GM23338 (cell line): Measurements from ENCODE around the gene SRD5A2. TPM values are rescaled to one million over a fixed set of nuclear protein-coding genes. Genes with fewer than 3 reads are reported as not detected.

Source experiments
- ATAC-seq: fragments of 200-7000 bp; cut with Tn5 transposase; 3 replicates; pipeline ENCODE4 v1.9.1; 2020
- DNase-seq: peaks from one replicate; pipeline ENCODE4 v3.0.0-alpha.2; 2015; ENCODE audit warnings: low spot score
- H2AFZ ChIP-seq: fragments of 200-600 bp; sonication (generic); 2 replicates; pipeline ENCODE4 v1.8.0; 2016; ENCODE audit warnings: antibody characterized with exemption, mild to moderate bottlenecking, moderate library complexity
- H3F3A ChIP-seq: fragments of 200-600 bp; sonication (generic); replicated peaks from 2 replicates; pipeline ENCODE4 v1.8.0; 2017; ENCODE audit warnings: antibody characterized with exemption, mixed run types, low read depth
- H3K27ac ChIP-seq: fragments of 200-600 bp; sonication (generic); 2 replicates; pipeline ENCODE4 v1.6.1; 2016; ENCODE audit warnings: low read depth
- H3K27me3 ChIP-seq: fragments of 200-600 bp; sonication (generic); 2 replicates; pipeline ENCODE4 v1.8.0; 2016; ENCODE audit warnings: mild to moderate bottlenecking, mixed run types, moderate library complexity; ENCODE audit not compliant: insufficient read depth
- H3K36me3 ChIP-seq: fragments of 200-600 bp; sonication (generic); 2 replicates; pipeline ENCODE4 v1.8.0; 2016; ENCODE audit warnings: mild to moderate bottlenecking; ENCODE audit not compliant: insufficient read depth
- H3K4me1 ChIP-seq: fragments of 200-600 bp; sonication (generic); 2 replicates; pipeline ENCODE4 v1.8.0; 2016; ENCODE audit warnings: mild to moderate bottlenecking, moderate library complexity; ENCODE audit not compliant: insufficient read depth
- H3K4me2 ChIP-seq: fragments of 200-600 bp; sonication (generic); 2 replicates; pipeline ENCODE4 v1.7.1; 2017; ENCODE audit warnings: mixed run types
- H3K4me3 ChIP-seq: fragments of 200-600 bp; sonication (generic); 2 replicates; pipeline ENCODE4 v1.6.1; 2016; ENCODE audit warnings: mixed run types
- H3K79me2 ChIP-seq: fragments of 200-600 bp; sonication (generic); replicated peaks from 2 replicates; pipeline ENCODE4 v1.8.0; 2017; ENCODE audit warnings: mild to moderate bottlenecking; ENCODE audit not compliant: insufficient read depth
- H3K9me2 ChIP-seq: fragments of 200-600 bp; sonication (generic); 2 replicates; pipeline ENCODE4 v1.8.0; 2017; ENCODE audit not compliant: insufficient read depth
- H4K20me1 ChIP-seq: fragments of 200-600 bp; sonication (generic); replicated peaks from 2 replicates; pipeline ENCODE4 v1.8.0; 2017; ENCODE audit warnings: mild to moderate bottlenecking; ENCODE audit not compliant: insufficient read depth
- H3K27ac Mint-ChIP-seq: 2 replicates; pipeline ENCODE4 v1.8.0; 2020; ENCODE audit warnings: inconsistent platforms, mild to moderate bottlenecking, moderate library complexity, mixed read lengths
- H3K27me3 Mint-ChIP-seq: 3 replicates; pipeline ENCODE4 v1.8.0; 2022; ENCODE audit warnings: low read depth, mild to moderate bottlenecking, moderate library complexity, mixed read lengths, inconsistent platforms; ENCODE audit not compliant: insufficient read depth, poor library complexity
- H3K36me3 Mint-ChIP-seq: 3 replicates; pipeline ENCODE4 v1.8.0; 2021; ENCODE audit warnings: low read depth, mild to moderate bottlenecking, inconsistent platforms, moderate library complexity, mixed read lengths
- H3K4me1 Mint-ChIP-seq: 3 replicates; pipeline ENCODE4 v1.8.0; 2020; ENCODE audit warnings: mild to moderate bottlenecking, inconsistent platforms, mixed read lengths
- H3K4me3 Mint-ChIP-seq: 3 replicates; pipeline ENCODE4 v1.8.0; 2021; ENCODE audit warnings: moderate library complexity, mild to moderate bottlenecking, inconsistent platforms, mixed read lengths
- H3K9me3 Mint-ChIP-seq: 3 replicates; pipeline ENCODE4 v1.8.0; 2020; ENCODE audit warnings: moderate library complexity, mild to moderate bottlenecking, inconsistent platforms, mixed read lengths
- CREB1 ChIP-seq: fragments of 250-450 bp; sonication (Bioruptor Pico); IDR thresholded peaks from 2 replicates; pipeline ENCODE4 v1.5.0; 2020; ENCODE audit warnings: low read depth, mild to moderate bottlenecking, moderate library complexity
- CTCF ChIP-seq, 2 experiments: fragments of 200-600 bp in 1 of 2; sonication (generic) in 1 of 2; conservative IDR thresholded peaks; 2 replicates each; pipeline versions ENCODE4 v1.5.1 to v1.6.1; 2016 to 2017; ENCODE audit warnings: antibody characterized with exemption in 2 of 2, low read depth in 2 of 2, mild to moderate bottlenecking in 2 of 2, moderate library complexity in 1 of 2
- ETS1 ChIP-seq: IDR thresholded peaks from 2 replicates; pipeline ENCODE4 v1.6.1; 2016; ENCODE audit warnings: antibody characterized with exemption
- EZH2 ChIP-seq: fragments of 200-600 bp; sonication (generic); IDR thresholded peaks from one replicate; pipeline ENCODE4 v1.8.0; 2017; ENCODE audit warnings: antibody characterized with exemption, mild to moderate bottlenecking, low read depth; ENCODE audit not compliant: unreplicated experiment
- JUNB ChIP-seq: IDR thresholded peaks from one replicate; pipeline ENCODE4 v1.6.1; 2016; ENCODE audit warnings: antibody characterized with exemption; ENCODE audit not compliant: unreplicated experiment
- NANOG ChIP-seq: IDR thresholded peaks from 2 replicates; pipeline ENCODE4 v1.6.1; 2016; ENCODE audit warnings: antibody characterized with exemption, borderline replicate concordance
- REST ChIP-seq: IDR thresholded peaks from one replicate; pipeline ENCODE4 v1.6.1; 2018; ENCODE audit warnings: antibody characterized with exemption; ENCODE audit not compliant: unreplicated experiment
- STAT1 ChIP-seq: IDR thresholded peaks from one replicate; pipeline ENCODE4 v1.6.1; 2016; ENCODE audit warnings: antibody characterized with exemption; ENCODE audit not compliant: unreplicated experiment
- ZNF114 ChIP-seq: fragments of 250-450 bp; sonication (Bioruptor Pico); IDR thresholded peaks from 2 replicates; pipeline ENCODE4 v1.5.0; 2020; ENCODE audit warnings: mild to moderate bottlenecking, moderate library complexity
- ZNF462 ChIP-seq: fragments of 250-450 bp; sonication (Bioruptor Pico); IDR thresholded peaks from 2 replicates; pipeline ENCODE4 v1.5.0; 2020; ENCODE audit warnings: mild to moderate bottlenecking, moderate library complexity
- polyA plus RNA-seq: library from polyadenylated mRNA; unstranded; fragments of >200 nt; fragmentation: Nextera tagmentation; extraction: Ambion mirVana; gene quantifications from 2 replicates; pipeline ENCODE4 v1.2.1, GENCODE V29; 2016
- total RNA-seq: library from RNA; depleted of rRNA; stranded (reverse); fragments of >200 nt; shearing (Covaris generic); gene quantifications from 2 replicates; pipeline ENCODE4 v1.2.3, GENCODE V29; 2014

Gene SRD5A2
- total and polyA plus RNA-seq, 2 experiments from 2014 or later, result 0.03 to 0.05 TPM

- no peak for TF ChIP-seq ZNF462 (CRISPR knock-in tag)
- no peak for TF ChIP-seq JUNB
- TF ChIP-seq ETS1, result no peak
- TF ChIP-seq ZNF114 (CRISPR knock-in tag), result no peak
- no peak for TF ChIP-seq EZH2
- no peak for TF ChIP-seq CREB1
- TF ChIP-seq STAT1, result no peak
- no peak for TF ChIP-seq NANOG
Measured at GRCh38 chr2:31598694-31599093, 18.0 kb upstream of the SRD5A2 start (continued).

- Mint-ChIP-seq H3K27me3 (peaks cover 19% of the 10 kb centered on the region), H3K27ac (no peak overlapping the region), H3K4me3 (no peak overlapping the region), H3K9me3 (peaks cover 19% of the 10 kb centered on the region), H3K4me1 (peaks cover 8% of the 10 kb centered on the region), H3K36me3 (no peaks in the 10 kb centered on the region; the same call in 2 of the 3 replicates)
- no peak overlapping the region for H3K4me3 ChIP-seq
- no peaks in the 10 kb centered on the region for H3K36me3 ChIP-seq
- peaks cover 20% of the 10 kb centered on the region for H3K27me3 ChIP-seq
- no peaks in the 10 kb centered on the region for H4K20me1 ChIP-seq
- H3K4me1 ChIP-seq, result peaks cover 5% of the 10 kb centered on the region; the same call in 1 of the 2 replicates
- H3K27ac ChIP-seq, result no peak overlapping the region
- DNase-seq, result no peak
- no peaks in the 10 kb centered on the region for H3F3A ChIP-seq
- H3K9me2 ChIP-seq, result no peaks in the 10 kb centered on the region
- TF ChIP-seq CTCF (conservative IDR thresholded peaks at IDR 0.05; ENCODE audit: low read depth in 2 of 2) (no peak), CREB1 (no peak), REST (no peak)
- H2AFZ ChIP-seq, result no peak overlapping the region
- ATAC-seq, result no peak
- no peaks in the 10 kb centered on the region for H3K79me2 ChIP-seq
- H3K4me2 ChIP-seq, result no peak overlapping the region
Measured at GRCh38 chr2:31586230-31586629, 5.5 kb upstream of the SRD5A2 start.
